ENCODE results near the gene NINJ2.

DNA sequence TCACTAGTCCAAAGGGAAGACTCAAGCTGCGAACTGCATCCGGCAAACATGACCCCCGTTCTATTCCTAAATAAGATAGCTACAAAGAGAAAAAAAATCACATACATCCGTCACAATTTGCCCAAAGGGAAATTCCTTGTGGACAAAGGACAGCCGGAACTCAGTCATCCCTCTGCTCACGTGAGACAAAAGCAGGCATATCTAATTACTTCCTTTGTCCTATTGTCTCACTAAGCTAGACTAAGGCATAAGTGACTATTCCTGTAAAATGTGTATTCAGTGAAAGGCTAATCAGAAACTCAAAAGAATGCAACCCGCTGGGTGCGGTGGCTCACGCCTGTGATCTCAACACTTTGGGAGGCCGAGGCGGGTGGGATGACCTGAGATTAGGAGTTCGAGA is 27.2 kb upstream of the NINJ2 start:
- TF ChIP-seq POLR2A (IDR thresholded peaks at IDR 0.05) (no peak), EP300 (IDR thresholded peaks at IDR 0.05) (no peak)
- TF ChIP-seq, protein P1, sequence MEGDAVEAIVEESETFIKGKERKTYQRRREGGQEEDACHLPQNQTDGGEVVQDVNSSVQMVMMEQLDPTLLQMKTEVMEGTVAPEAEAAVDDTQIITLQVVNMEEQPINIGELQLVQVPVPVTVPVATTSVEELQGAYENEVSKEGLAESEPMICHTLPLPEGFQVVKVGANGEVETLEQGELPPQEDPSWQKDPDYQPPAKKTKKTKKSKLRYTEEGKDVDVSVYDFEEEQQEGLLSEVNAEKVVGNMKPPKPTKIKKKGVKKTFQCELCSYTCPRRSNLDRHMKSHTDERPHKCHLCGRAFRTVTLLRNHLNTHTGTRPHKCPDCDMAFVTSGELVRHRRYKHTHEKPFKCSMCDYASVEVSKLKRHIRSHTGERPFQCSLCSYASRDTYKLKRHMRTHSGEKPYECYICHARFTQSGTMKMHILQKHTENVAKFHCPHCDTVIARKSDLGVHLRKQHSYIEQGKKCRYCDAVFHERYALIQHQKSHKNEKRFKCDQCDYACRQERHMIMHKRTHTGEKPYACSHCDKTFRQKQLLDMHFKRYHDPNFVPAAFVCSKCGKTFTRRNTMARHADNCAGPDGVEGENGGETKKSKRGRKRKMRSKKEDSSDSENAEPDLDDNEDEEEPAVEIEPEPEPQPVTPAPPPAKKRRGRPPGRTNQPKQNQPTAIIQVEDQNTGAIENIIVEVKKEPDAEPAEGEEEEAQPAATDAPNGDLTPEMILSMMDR (IDR thresholded peaks at IDR 0.05) = no peak
